Endothelial cell of umbilical vein (primary cell): ENCODE measurements around the gene GRAMD1A. TPM values are rescaled to one million over a fixed set of nuclear protein-coding genes. Genes with fewer than 3 reads are reported as not detected.

Experiments used
- BruUV-seq: library from RNA; stranded (reverse); fragments of 400-500 nt; replicated peaks from 2 replicates; lab custom pipeline; 2021; lab: Mats Ljungman, UMichigan
- CTCF ChIA-PET: fragments of 300-600, 350-600 bp; sonication (Branson Sonifier 250); formaldehyde crosslinking; loops from one replicate; lab custom pipeline; 2021; ENCODE audit warnings: antibody characterized with exemption, inconsistent platforms; lab: Charles Lee
- POLR2A ChIA-PET: fragments of 300-600, 350-600 bp; sonication (Branson Sonifier 250); formaldehyde crosslinking; loops from one replicate; lab custom pipeline; 2021; ENCODE audit warnings: antibody characterized with exemption, inconsistent platforms; lab: Charles Lee
- DNase-seq: peaks from one replicate; pipeline ENCODE4 v3.0.0-alpha.2; 2011; ENCODE audit warnings: low read depth, low spot score
- FAIRE-seq: peaks from 2 replicates; lab custom pipeline; 2011; peaks lifted over from hg19 to GRCh38; lab: Jason Lieb, UNC
- H2AFZ ChIP-seq: 2 replicates; pipeline ENCODE4 v1.6.0; 2012; ENCODE audit warnings: low read depth, low read length, control low read depth, inconsistent platforms
- H3K27ac ChIP-seq: 2 replicates; pipeline ENCODE4 v1.5.1; 2011; ENCODE audit warnings: low read depth, mild to moderate bottlenecking, control low read depth, low read length, moderate library complexity; ENCODE audit not compliant: insufficient read depth
- H3K27me3 ChIP-seq, 2 experiments: 2 replicates each; pipeline versions ENCODE4 v1.6.0 to v1.6.1; 2011; ENCODE audit warnings: low read length in 2 of 2, mixed read lengths in 1 of 2; ENCODE audit not compliant: control insufficient read depth in 2 of 2, insufficient read depth in 2 of 2
- H3K36me3 ChIP-seq, 2 experiments: 2 replicates in 1 of 2; 3 replicates in 1 of 2; pipeline ENCODE4 v1.5.1; 2011; ENCODE audit warnings: low read length in 2 of 2, mild to moderate bottlenecking in 1 of 2, moderate library complexity in 1 of 2; ENCODE audit not compliant: control insufficient read depth in 2 of 2, insufficient read depth in 2 of 2; ENCODE audit errors: extremely low read depth in 1 of 2
- H3K4me1 ChIP-seq: 3 replicates; pipeline ENCODE4 v1.5.1; 2011; ENCODE audit warnings: mild to moderate bottlenecking, low read length; ENCODE audit not compliant: control insufficient read depth, insufficient read depth; ENCODE audit errors: extremely low read depth
- H3K4me2 ChIP-seq: 2 replicates; pipeline ENCODE4 v1.6.1; 2011; ENCODE audit warnings: low read length, control low read depth, mixed read lengths; ENCODE audit not compliant: insufficient read depth
- H3K4me3 ChIP-seq, 3 experiments: fragments of 200-600 bp in 1 of 3; sonication (generic), shearing (Covaris generic) in 1 of 3; replicated peaks in 1 of 3; 2 replicates each; pipeline ENCODE4 v1.5.1; 2011 to 2016; ENCODE audit warnings: control low read depth in 3 of 3, low read length in 3 of 3, mild to moderate bottlenecking in 2 of 3, inconsistent platforms in 1 of 3, low read depth in 1 of 3, moderate library complexity in 1 of 3; ENCODE audit not compliant: insufficient read depth in 1 of 3
- H3K79me2 ChIP-seq: 2 replicates; pipeline ENCODE4 v1.6.0; 2012; ENCODE audit warnings: low read length, inconsistent platforms; ENCODE audit not compliant: control insufficient read depth, insufficient read depth
- H3K9ac ChIP-seq: replicated peaks from 2 replicates; pipeline ENCODE3; 2011; ENCODE audit warnings: low read length, control low read depth; ENCODE audit not compliant: insufficient read depth; ENCODE audit errors: extremely low read depth
- H3K9me1 ChIP-seq: replicated peaks from 3 replicates; pipeline ENCODE4 v1.6.0; 2011; ENCODE audit warnings: mild to moderate bottlenecking, low read length; ENCODE audit not compliant: control insufficient read depth, insufficient read depth; ENCODE audit errors: extremely low read depth
- H3K9me3 ChIP-seq: replicated peaks from 2 replicates; pipeline ENCODE4 v1.5.1; 2012; ENCODE audit warnings: low read length, inconsistent platforms; ENCODE audit not compliant: control insufficient read depth, insufficient read depth
- H4K20me1 ChIP-seq: replicated peaks from 2 replicates; pipeline ENCODE3; 2011; ENCODE audit warnings: mild to moderate bottlenecking, low read length; ENCODE audit not compliant: control insufficient read depth, insufficient read depth; ENCODE audit errors: extremely low read depth
- CTCF ChIP-seq, 2 donors: IDR thresholded peaks; 1 replicate in 1 of 2; 2 replicates in 1 of 2; pipeline ENCODE4 v1.5.1; 2011; ENCODE audit warnings: low read length in 2 of 2, mild to moderate bottlenecking in 2 of 2, moderate library complexity in 2 of 2, control low read depth in 1 of 2, inconsistent platforms in 1 of 2, low read depth in 1 of 2; ENCODE audit not compliant: insufficient read depth in 1 of 2; ENCODE audit errors: extremely low read depth in 1 of 2
- EZH2 ChIP-seq: IDR thresholded peaks from 2 replicates; pipeline ENCODE4 v1.6.1; 2012; ENCODE audit warnings: borderline replicate concordance, low read depth, mild to moderate bottlenecking, moderate library complexity, low read length, inconsistent platforms; ENCODE audit not compliant: severe bottlenecking
- FOS ChIP-seq: IDR thresholded peaks from 2 replicates; pipeline ENCODE4 v1.6.1; 2011; ENCODE audit warnings: mild to moderate bottlenecking, low read length, moderate library complexity, borderline replicate concordance; ENCODE audit not compliant: insufficient read depth
- GATA2 ChIP-seq: IDR thresholded peaks from 2 replicates; pipeline ENCODE4 v1.7.0; 2011; ENCODE audit warnings: low read depth, mild to moderate bottlenecking, moderate library complexity, mixed read lengths, low read length; ENCODE audit not compliant: insufficient read length, insufficient read depth
- JUN ChIP-seq: IDR thresholded peaks from 2 replicates; pipeline ENCODE4 v1.6.1; 2011; ENCODE audit warnings: borderline replicate concordance, low read depth; ENCODE audit not compliant: insufficient read length, insufficient read depth
- MAX ChIP-seq: IDR thresholded peaks from 2 replicates; pipeline ENCODE4 v1.6.1; 2011; ENCODE audit not compliant: insufficient read depth, insufficient read length
- MYC ChIP-seq: IDR thresholded peaks from one replicate; pipeline ENCODE4 v1.6.1; 2011; ENCODE audit warnings: mild to moderate bottlenecking, low read depth, low read length
- POLR2A ChIP-seq: IDR thresholded peaks from 2 replicates; pipeline ENCODE4 v1.6.1; 2012; ENCODE audit warnings: low read depth, mild to moderate bottlenecking, control low read depth, low read length
- POLR2AphosphoS5 ChIP-seq: IDR thresholded peaks from 2 replicates; pipeline ENCODE4 v1.6.1; 2012; ENCODE audit warnings: low read depth, mild to moderate bottlenecking, control low read depth, low read length, moderate library complexity; ENCODE audit not compliant: insufficient read depth
- dilution Hi-C: fragments of 300-500 bp; cut with MboI; formaldehyde crosslinking; loops from one replicate; pipeline ENCODE4 v1.15.0; 2019; ENCODE audit warnings: low sequenced_read_pairs; ENCODE audit not compliant: extremely low pct_ligation_motif_present
- intact Hi-C: fragments of 100-400 bp; cut with micrococcal nuclease; formaldehyde crosslinking; loops from one replicate; pipeline ENCODE4 v1.10.0; 2022
- polyA plus RNA-seq, 4 experiments: library from polyadenylated mRNA; depleted of rRNA in 3 of 4; stranded (reverse) in 3 of 4; unstranded in 1 of 4; fragments of >200 nt; gene quantifications; 2 replicates each; pipeline versions ENCODE4 v1.2.1 to v1.2.3, GENCODE V29; 2011 to 2012; ENCODE audit warnings: missing spikeins in 1 of 4
- total RNA-seq: library from RNA; stranded (reverse); gene quantifications from 2 replicates; pipeline ENCODE4 v1.2.3, GENCODE V29; 2021

The GRAMD1A gene
- total and polyA plus RNA-seq, 2 donors (not counting 3 experiments of a cell fraction or from before 2014, with no cell fraction given): 127 to 130 TPM

DNA sequence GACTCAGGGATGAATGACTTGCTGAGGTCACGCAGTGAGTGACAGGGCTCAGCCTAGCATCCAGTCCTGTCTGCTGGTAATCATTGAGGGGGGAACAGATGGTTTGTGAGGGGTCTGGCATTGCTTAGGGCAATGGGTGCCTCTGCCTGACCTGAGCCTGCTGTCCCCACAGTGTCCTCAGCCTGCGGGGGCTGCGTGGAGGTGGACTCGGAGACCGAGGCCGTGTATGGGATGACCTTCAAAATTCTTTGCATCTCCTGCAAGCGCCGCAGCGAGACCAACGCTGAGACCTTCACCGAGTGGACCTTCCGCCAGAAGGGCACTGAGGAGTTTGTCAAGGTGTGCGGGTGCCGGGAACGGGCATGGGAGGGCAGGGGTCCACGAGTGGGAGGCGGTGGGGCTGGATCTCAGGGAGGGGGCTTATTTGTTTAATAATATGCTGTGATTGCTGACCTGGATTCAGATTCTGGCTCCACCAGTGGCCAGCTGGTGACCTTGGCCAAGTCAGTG lies 32.3 kb downstream of the GRAMD1A start:
- CTCF ChIA-PET: interaction anchor here (2.1 kb wide), 1 partner anchor 12 kb away, joined by 14 read pairs; no protein-coding TSS in a partner anchor
- Histone ChIP-seq H3K36me3 (peaks cover 0 to 10% of the 10 kb centered on the region in 2 experiments), H3K4me2 (no peak overlapping the region), H3K4me3 (no peak overlapping the region), H3K9ac (no peak overlapping the region), H3K9me1 (no peaks in the 10 kb centered on the region), H3K9me3 (no peaks in the 10 kb centered on the region), H3K27ac (no peak overlapping the region), H4K20me1 (no peaks in the 10 kb centered on the region), H3K79me2 (no peaks in the 10 kb centered on the region), H3K27me3 (no peaks in the 10 kb centered on the region), H2AFZ (no peak overlapping the region), H3K4me1 (peaks cover 7% of the 10 kb centered on the region)
- FAIRE-seq (no peak), DNase-seq (no peak)
- POLR2A ChIA-PET: interaction anchor here (0.6 kb wide), 1 partner anchor 86 kb away, joined by 3 read pairs; no protein-coding TSS in a partner anchor
- dilution Hi-C loops (no loop called here), intact Hi-C loops (loop anchor here (5.0 to 10.0 kb wide), 2 partner anchors 60 to 232 kb away; partner anchors contain the start of gene USF2)
- TF ChIP-seq EZH2 (no peak), JUN (no peak), MYC (no peak), FOS (no peak), CTCF (IDR thresholded peaks at IDR 0.05; ENCODE audit: extremely low read depth in 1 of 2, insufficient read depth in 1 of 2, low read depth in 1 of 2, low read length in 2 of 2) (no peak), POLR2AphosphoS5 (no peak), POLR2A (no peak), GATA2 (no peak), MAX (no peak)
- no TSS peak for BruUV-seq
